ENCODE results near the gene UBE2V1. TPM values are rescaled to one million over a fixed set of nuclear protein-coding genes. Genes with fewer than 3 reads are reported as not detected.

The UBE2V1 gene
- total and polyA plus RNA-seq, 2 of the 13 experiments (the other 11 are each of a cell fraction or from before 2014, with no cell fraction given), result 81.3 to 132 TPM

- no peak for TF ChIP-seq CEBPG (CRISPR knock-in tag; IDR thresholded peaks at IDR 0.05)
- TF ChIP-seq PHF20 (CRISPR knock-in tag; IDR thresholded peaks at IDR 0.05), result no peak
- no peak for TF ChIP-seq SALL2 (CRISPR knock-in tag; IDR thresholded peaks at IDR 0.05)
- TF ChIP-seq PHF5A (CRISPR knock-in tag; IDR thresholded peaks at IDR 0.05; ENCODE audit: low read depth, unreplicated experiment), result no peak
- TF ChIP-seq TFDP2 (CRISPR knock-in tag; IDR thresholded peaks at IDR 0.05), result no peak
- TF ChIP-seq BCL3 (CRISPR knock-in tag; IDR thresholded peaks at IDR 0.05), result no peak
- TF ChIP-seq JUNB (CRISPR knock-in tag; IDR thresholded peaks at IDR 0.05; ENCODE audit: borderline replicate concordance), result no peak
These were observed 13.7 kb upstream of the UBE2V1 start (continued) for GRCh38 chr20:50126662-50127061.

DNA sequence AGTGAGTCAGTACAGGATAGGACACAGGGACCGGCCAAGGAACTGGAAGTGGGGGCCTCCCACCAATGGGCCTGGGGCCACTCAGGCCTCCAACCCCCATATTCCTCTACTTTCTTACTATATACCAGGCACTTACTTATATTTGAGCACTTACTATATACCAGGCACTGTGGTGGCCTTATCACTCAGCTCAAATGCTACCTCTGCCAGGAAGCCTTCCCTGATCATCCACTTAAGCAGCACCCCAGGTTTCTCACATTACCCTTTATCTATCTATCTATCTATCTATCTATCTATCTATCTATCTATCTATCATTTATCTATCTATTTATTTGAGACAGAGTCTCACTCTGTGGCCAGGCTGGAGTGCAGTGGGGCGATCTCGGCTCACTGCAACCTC, 12.3 kb upstream of the UBE2V1 start:
- Histone ChIP-seq H3K4me3 (replicated peaks in 1 of 3; ENCODE audit: insufficient read depth in 1 of 3, low read depth in 2 of 3, low read length in 3 of 3) (no peak overlapping the region), H3K4me2 (ENCODE audit: low read depth, low read length) (no peak overlapping the region), H3K27ac (ENCODE audit: extremely low read length, insufficient read depth, low read length) (no peak overlapping the region), H3K79me2 (ENCODE audit: insufficient read depth, low read length) (no peaks in the 10 kb centered on the region), H3K9me3 (ENCODE audit: low read length) (no peaks in the 10 kb centered on the region), H3K9ac (ENCODE audit: insufficient read depth, low read depth, low read length) (no peak overlapping the region), H3K4me1 (ENCODE audit: insufficient read depth, low read length) (peaks cover 23% of the 10 kb centered on the region), H3K27me3 (ENCODE audit: control insufficient read depth in 1 of 2, insufficient read depth in 2 of 2, low read length in 2 of 2) (no peaks in the 10 kb centered on the region), H3K36me3 (replicated peaks in 1 of 2; ENCODE audit: control insufficient read depth in 1 of 2, insufficient read depth in 2 of 2, low read length in 2 of 2) (peaks cover 42 to 63% of the 10 kb centered on the region in 2 experiments), H2AFZ (ENCODE audit: low read length) (no peak overlapping the region), H4K20me1 (ENCODE audit: insufficient read depth, low read length) (no peaks in the 10 kb centered on the region)
- no peak for ATAC-seq
- in situ Hi-C loops (cut with HindIII; ENCODE audit: extremely low pct_ligation_motif_present, low pct_unique_long_range_greater_than_20kb), result no loop called here
- ChIA-PET CTCF (ENCODE audit: low intra/inter-chr PET ratio, low total read pairs) (no interaction called here), POLR2A (interaction anchor here (1.0 kb wide), 1 partner anchor 29 kb away, joined by 3 read pairs; the partner anchor contains the start of gene PEDS1)
- WGBS (ENCODE audit: low lambda C conversion rate), result 97% methylated on average over 3 of the region's 3 CpGs
- no TSS peak for BruUV-seq (replicated peaks)
- no peak for FAIRE-seq
- intact Hi-C loops (cut with micrococcal nuclease; ENCODE audit: unreplicated experiment), result loop anchor here (5.0 to 10.0 kb wide), 2 partner anchors 180 to 702 kb away; no protein-coding TSS in a partner anchor
- no peak for DNase-seq (ENCODE audit: low spot score)
- TF ChIP-seq TP53 (CRISPR knock-in tag; conservative IDR thresholded peaks at IDR 0.05) (no peak), ZNF530 (CRISPR knock-in tag; IDR thresholded peaks at IDR 0.05; ENCODE audit: low read depth) (no peak), ERF (CRISPR knock-in tag; IDR thresholded peaks at IDR 0.05) (no peak), KLF15 (CRISPR knock-in tag; IDR thresholded peaks at IDR 0.05; ENCODE audit: borderline replicate concordance) (no peak), ZNF260 (CRISPR knock-in tag; IDR thresholded peaks at IDR 0.05; ENCODE audit: borderline replicate concordance, low read depth) (no peak), CEBPZ (IDR thresholded peaks at IDR 0.05; ENCODE audit: low read length) (no peak), HOXA5 (CRISPR knock-in tag; IDR thresholded peaks at IDR 0.05) (no peak)
- TF ChIP-seq, protein P1, sequence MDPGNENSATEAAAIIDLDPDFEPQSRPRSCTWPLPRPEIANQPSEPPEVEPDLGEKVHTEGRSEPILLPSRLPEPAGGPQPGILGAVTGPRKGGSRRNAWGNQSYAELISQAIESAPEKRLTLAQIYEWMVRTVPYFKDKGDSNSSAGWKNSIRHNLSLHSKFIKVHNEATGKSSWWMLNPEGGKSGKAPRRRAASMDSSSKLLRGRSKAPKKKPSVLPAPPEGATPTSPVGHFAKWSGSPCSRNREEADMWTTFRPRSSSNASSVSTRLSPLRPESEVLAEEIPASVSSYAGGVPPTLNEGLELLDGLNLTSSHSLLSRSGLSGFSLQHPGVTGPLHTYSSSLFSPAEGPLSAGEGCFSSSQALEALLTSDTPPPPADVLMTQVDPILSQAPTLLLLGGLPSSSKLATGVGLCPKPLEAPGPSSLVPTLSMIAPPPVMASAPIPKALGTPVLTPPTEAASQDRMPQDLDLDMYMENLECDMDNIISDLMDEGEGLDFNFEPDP (CRISPR knock-in tag; conservative IDR thresholded peaks at IDR 0.05), result no peak
- TF ChIP-seq, protein P2, sequence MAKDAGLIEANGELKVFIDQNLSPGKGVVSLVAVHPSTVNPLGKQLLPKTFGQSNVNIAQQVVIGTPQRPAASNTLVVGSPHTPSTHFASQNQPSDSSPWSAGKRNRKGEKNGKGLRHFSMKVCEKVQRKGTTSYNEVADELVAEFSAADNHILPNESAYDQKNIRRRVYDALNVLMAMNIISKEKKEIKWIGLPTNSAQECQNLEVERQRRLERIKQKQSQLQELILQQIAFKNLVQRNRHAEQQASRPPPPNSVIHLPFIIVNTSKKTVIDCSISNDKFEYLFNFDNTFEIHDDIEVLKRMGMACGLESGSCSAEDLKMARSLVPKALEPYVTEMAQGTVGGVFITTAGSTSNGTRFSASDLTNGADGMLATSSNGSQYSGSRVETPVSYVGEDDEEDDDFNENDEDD (CRISPR knock-in tag; IDR thresholded peaks at IDR 0.05; ENCODE audit: borderline replicate concordance), result no peak
